Activated CD8-positive, alpha-beta memory T cell treated with anti-CD3 and anti-CD28 coated beads for 36 hours (primary cell): ENCODE results near the gene USP36. TPM values are rescaled to one million over a fixed set of nuclear protein-coding genes. Genes with fewer than 3 reads are reported as not detected.
"Not testable (repeated sequence)": the region's sequence is repeated elsewhere in the genome, so short reads cannot be mapped to it uniquely, and the experiment has no call there.

Source experiments
- CTCF ChIA-PET: fragments of 350-600 bp; sonication (Branson Sonifier 250); formaldehyde crosslinking; loops from one replicate; lab custom pipeline; 2021; ENCODE audit warnings: antibody characterized with exemption; lab: Charles Lee
- POLR2A ChIA-PET: fragments of 350-600 bp; sonication (Branson Sonifier 250); formaldehyde crosslinking; loops from one replicate; lab custom pipeline; 2021; ENCODE audit warnings: antibody characterized with exemption; lab: Charles Lee
- total RNA-seq, 2 experiments: library from RNA; stranded (reverse); gene quantifications; one replicate each; pipeline ENCODE4 v1.2.3, GENCODE V29; 2021

USP36 gene
- total RNA-seq, 2 experiments from 2014 or later, result 112 to 120 TPM

DNA sequence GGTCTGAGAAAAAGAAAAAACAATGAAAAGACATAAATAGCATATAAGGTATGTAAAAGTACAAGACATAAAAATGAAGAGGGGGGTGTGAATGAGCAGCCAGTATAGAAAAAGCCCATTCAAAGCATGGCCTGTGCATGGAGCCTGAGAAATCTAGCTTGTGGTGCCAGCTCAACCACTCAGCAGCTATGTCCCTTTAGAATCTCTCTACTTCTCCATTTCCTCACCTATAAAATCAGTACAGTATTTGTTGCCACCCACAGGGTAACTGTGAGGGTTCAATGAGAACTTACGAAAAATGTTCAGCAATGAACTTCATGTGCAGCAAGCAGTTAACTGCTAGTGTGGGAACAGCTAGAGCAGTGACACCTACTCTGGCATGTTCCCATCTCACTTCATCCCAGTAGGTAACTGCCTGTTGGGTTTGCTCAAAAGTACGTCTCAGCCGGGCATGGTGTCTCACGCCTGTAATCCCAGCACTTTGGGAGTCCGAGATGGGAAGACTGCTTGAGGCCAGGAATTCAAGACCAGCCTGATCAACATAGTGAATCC lies 73.8 kb downstream of the USP36 start:
- POLR2A ChIA-PET, result no interaction called here
- CTCF ChIA-PET, result interaction anchor here (1.2 kb wide), 1 partner anchor 30 kb away, joined by 4 read pairs; no protein-coding TSS in a partner anchor

DNA sequence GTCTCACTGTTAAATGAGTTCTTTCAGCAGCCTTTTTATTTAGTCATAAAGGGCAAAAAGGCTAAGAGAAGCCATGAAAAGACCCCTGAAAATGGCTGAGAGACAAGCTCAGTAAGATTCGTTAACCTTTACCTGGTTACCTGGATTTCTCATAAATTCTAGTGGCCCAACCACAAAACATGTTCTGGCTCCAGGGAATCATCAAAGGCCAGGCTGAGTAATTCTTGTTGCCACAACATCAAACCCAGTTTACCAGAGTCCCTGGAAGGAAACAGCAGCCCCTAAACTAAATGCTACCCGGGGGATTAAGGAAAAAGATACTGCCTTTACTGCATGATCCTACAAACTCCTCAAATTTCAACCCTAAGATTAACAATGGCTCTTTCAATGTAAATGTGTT lies 74.4 kb downstream of the USP36 start:
- POLR2A ChIA-PET, result interaction anchor here (0.6 kb wide), 2 partner anchors 269 to 424 kb away, joined by 3 to 19 read pairs; no protein-coding TSS in a partner anchor

GRCh38 chr17:78765821-78766220 lies 74.8 kb downstream of the USP36 start:
- CTCF ChIA-PET, result interaction anchor here (1.2 kb wide), 1 partner anchor 29 kb away, joined by 4 read pairs; no protein-coding TSS in a partner anchor
- POLR2A ChIA-PET, result interaction anchor here (0.6 kb wide), 2 partner anchors 269 to 424 kb away, joined by 3 to 19 read pairs; no protein-coding TSS in a partner anchor

More for the DNA sequence above, 74.4 kb downstream of the USP36 start:
- CTCF ChIA-PET, result interaction anchor here (1.2 kb wide), 1 partner anchor 30 kb away, joined by 4 read pairs; no protein-coding TSS in a partner anchor

DNA sequence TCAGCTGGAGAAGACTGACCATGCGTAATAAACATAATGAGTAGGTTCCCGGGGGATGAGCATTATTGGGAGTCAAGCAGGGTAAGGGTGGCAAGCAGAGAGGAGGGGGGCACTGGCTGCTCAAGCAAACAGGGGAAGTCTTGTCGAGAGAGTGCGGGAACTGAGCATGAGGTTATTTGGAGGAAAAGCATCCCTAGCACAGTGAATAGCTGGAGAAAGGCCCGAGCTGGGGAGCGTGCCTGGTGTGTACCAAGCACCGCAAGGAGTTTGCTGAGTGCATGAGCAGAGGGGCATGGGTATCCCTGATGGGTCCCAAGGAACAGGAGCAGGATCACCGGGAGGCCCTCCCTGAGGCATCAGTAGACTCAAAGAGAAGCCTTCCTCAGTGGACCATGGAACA lies 75.7 kb downstream of the USP36 start:
- ChIA-PET POLR2A (no interaction called here), CTCF (interaction anchor here (1.2 kb wide), 1 partner anchor 10 kb away, joined by 3 read pairs; no protein-coding TSS in a partner anchor)

DNA sequence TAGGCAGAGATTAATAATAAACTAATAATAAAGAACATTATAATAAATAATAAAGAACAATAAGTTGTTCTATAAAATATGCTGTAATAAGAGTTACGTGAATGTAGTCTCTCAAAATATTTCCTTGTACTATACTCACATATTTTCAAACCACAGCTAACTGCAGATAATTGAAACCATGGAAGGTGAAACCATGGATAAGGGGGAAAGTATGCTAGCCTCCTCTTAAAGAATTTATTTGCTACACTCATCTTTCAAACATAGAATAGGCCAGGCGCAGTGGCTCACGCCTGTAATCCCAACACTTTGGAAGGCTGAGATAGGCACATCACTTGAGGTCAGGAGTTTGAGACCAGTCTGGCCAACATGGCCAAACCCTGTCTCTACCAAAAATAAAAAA lies 77.1 kb downstream of the USP36 start:
- POLR2A ChIA-PET, result no interaction called here
- CTCF ChIA-PET, result no interaction called here

GRCh38 chr17:78761789-78762406 lies 78.7 kb downstream of the USP36 start:
- ChIA-PET POLR2A (interaction anchor here (0.6 kb wide), 2 partner anchors 10 to 21 kb away, joined by 3 to 10 read pairs; no protein-coding TSS in a partner anchor), CTCF (interaction anchor here (1.0 kb wide), 1 partner anchor 13 kb away, joined by 3 read pairs; no protein-coding TSS in a partner anchor)

GRCh38 chr17:78759969-78760352 lies 80.7 kb downstream of the USP36 start:
- ChIA-PET CTCF (interaction anchor here (1.0 to 1.8 kb wide), 3 partner anchors 12 to 16 kb away, joined by 3 to 6 read pairs (median 3); no protein-coding TSS in a partner anchor), POLR2A (interaction anchor here (1.1 to 1.5 kb wide), 2 partner anchors 9 to 21 kb away, joined by 5 to 6 read pairs; no protein-coding TSS in a partner anchor)

GRCh38 chr17:78759203-78759968 lies 81.2 kb downstream of the USP36 start:
- POLR2A ChIA-PET, result interaction anchor here (1.1 to 1.5 kb wide), 2 partner anchors 10 to 21 kb away, joined by 5 to 6 read pairs; no protein-coding TSS in a partner anchor

DNA sequence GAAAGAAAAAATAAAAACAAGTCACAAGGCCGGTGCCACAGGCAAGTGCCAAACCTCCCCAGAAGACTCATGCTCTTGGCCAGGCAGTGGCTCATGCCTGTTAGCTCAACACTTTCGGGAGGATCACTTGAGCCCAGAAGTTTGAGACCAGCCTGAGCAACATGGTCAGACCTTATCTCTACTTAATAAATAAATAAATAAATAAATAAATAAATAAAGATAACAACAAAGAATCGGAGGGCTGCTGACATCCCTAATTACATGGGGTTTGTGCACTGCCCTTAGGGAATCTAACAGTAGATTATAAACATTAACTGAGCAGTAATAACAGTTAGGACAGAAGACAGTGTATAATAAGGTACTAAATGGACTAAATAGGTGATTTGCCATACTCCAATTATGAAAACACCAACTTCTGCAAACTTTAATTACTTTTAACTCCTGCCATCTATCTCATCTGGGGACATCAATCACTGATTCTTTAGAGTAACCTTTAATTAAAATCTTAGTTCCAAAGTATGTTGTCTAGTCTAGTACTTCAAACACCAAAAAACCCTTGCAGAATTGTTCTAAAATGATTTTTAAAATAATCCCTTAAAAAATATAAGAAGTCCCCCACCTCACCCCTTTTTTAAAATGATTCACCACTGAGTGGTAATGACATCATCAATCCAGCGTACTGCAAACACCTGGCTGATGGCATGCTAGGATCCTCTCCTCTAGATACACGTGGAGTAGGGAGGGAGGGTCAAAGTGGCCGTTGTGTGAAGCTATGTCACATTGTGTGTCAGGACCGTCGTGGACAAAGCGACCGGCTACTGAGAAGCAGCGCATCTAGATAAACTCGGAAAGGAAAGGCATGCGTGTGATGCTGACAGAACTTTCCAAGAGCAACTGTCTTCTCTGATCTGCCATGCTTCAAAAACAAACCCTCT lies 87.0 kb downstream of the USP36 start:
- ChIA-PET POLR2A (no interaction called here), CTCF (no interaction called here)

More at GRCh38 chr17:78759203-78759968, 81.2 kb downstream of the USP36 start:
- CTCF ChIA-PET, result interaction anchor here (1.0 to 1.8 kb wide), 3 partner anchors 11 to 16 kb away, joined by 3 to 6 read pairs (median 3); no protein-coding TSS in a partner anchor

DNA sequence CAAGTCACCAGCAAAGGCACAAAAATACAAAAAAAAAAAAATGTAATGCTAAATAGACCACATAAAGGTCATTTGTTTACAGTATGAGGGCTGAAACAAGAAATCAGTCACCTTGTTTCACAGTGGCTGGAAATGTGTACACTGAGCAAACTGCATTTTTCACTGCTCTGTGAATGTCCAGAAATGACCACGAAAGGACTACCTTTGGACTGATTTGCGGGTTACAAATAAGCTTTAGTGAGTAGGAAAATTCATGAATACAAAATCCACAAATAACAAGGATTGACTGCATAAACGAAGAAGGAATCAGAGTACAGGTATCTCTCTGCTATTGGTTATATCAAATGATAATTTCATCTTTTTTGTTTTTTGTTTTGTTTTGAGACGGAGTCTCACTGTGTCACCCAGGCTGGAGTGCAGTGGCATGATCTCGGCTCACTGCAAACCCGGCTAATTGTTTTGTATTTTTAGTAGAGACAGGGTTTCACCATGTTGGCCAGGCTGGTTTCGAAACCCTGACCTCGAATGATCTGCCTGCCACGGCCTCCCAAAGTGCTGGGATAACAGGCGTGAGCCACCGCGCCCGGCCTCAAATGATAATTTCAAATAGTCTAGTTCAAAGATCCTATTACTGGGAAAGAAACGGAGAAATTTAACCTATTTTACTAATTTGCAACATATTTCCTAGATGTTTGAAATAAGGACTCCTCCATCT lies 89.0 kb downstream of the USP36 start:
- ChIA-PET CTCF (interaction anchor here (0.6 to 1.6 kb wide), 3 partner anchors 18 to 42 kb away, joined by 3 to 4 read pairs (median 4); no protein-coding TSS in a partner anchor), POLR2A (interaction anchor here (0.6 kb wide), 1 partner anchor 967 kb away, joined by 5 read pairs; no protein-coding TSS in a partner anchor)

- CTCF ChIA-PET, result interaction anchor here (0.6 to 1.6 kb wide), 3 partner anchors 18 to 41 kb away, joined by 3 to 4 read pairs (median 4); no protein-coding TSS in a partner anchor
- POLR2A ChIA-PET, result not testable (repeated sequence)
Measured at GRCh38 chr17:78751000-78751399, 89.6 kb downstream of the USP36 start.

- CTCF ChIA-PET, result interaction anchor here (0.6 to 2.4 kb wide), 8 partner anchors 9 to 32 kb away, joined by 3 to 7 read pairs (median 4); no protein-coding TSS in a partner anchor
- POLR2A ChIA-PET, result interaction anchor here (0.5 to 2.6 kb wide), 3 partner anchors 32 to 92 kb away, joined by 3 to 15 read pairs (median 11); partner anchors contain the start of genes CYTH1 and USP36
Measured at GRCh38 chr17:78748730-78749317, 91.8 kb downstream of the USP36 start.

DNA sequence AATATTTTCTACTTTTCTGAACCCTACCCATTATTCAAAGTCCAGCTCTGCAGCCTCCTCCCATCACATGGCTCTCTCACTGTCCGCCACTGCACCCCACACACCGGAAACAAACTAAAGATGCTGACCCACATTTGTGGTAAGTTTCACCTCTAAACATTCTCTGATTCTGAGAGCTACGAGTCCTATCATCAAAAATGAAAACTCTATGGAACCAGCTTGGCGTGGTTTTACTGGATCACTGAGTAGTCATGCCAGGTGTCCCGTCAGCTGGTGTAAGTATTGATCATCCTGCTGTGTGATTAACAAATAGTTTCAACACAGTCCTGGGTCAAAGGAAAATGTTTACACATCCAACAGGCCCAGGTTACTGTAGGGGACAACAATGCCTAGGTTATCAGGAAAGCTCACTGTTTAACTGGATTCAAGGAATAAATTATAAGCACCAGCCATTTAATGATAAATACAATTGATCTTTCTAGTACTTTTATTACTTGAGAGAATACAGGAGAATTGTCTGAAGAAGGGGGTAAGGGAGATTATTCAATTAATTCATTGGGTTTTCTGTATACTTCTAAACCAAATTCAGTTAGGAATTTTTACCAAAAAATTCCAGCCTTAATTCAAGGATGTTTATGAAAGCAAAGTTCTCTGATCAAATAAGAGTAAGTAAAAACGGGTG lies 92.4 kb downstream of the USP36 start:
- CTCF ChIA-PET, result interaction anchor here (0.8 to 2.4 kb wide), 7 partner anchors 11 to 32 kb away, joined by 3 to 7 read pairs (median 6); no protein-coding TSS in a partner anchor
- POLR2A ChIA-PET, result interaction anchor here (0.5 to 2.6 kb wide), 7 partner anchors 21 to 93 kb away, joined by 3 to 15 read pairs (median 7); partner anchors contain the start of genes CYTH1 and USP36

DNA sequence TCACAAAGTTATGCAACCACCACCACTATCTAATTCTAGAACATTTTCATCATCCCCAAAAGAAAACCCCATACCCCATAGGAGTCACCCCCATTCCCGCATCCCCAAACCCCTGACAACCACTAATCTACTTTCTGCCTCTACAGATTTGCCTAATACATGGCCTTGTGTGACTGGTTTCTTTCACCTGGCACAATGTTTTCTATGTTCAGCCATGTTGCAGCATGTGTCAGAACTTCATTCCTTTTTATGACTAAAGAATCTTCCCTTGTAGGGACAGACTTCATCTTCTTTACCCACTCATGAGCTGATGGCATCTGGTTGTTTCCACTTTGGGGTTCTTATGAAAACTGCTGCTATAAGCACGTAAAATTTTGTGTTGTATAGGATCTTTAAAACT lies 93.1 kb downstream of the USP36 start:
- CTCF ChIA-PET, result interaction anchor here (1.5 to 2.4 kb wide), 4 partner anchors 11 to 33 kb away, joined by 3 to 7 read pairs (median 6); no protein-coding TSS in a partner anchor
- POLR2A ChIA-PET, result interaction anchor here (0.8 to 2.6 kb wide), 5 partner anchors 22 to 57 kb away, joined by 3 to 15 read pairs (median 7); partner anchors contain the start of gene CYTH1

DNA sequence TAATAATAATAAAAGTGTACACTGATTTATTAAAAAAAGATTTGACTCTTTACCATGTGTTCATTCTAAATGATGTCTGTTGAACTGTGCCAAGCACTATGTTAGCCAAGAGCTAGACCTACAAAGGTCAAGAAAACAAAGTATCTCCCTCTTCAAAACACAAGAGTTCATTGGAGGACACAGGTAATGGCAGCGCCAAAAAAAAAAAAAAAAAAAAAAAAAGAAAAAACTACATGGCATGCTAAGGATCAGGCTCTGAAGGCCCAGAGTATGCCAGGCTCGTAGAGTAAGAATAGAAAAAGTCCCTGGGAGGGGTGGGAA lies 93.7 kb downstream of the USP36 start:
- ChIA-PET POLR2A (interaction anchor here (0.7 to 2.6 kb wide), 3 partner anchors 34 to 141 kb away, joined by 4 to 15 read pairs (median 8); partner anchors contain the start of gene CYTH1), CTCF (interaction anchor here (0.7 to 1.6 kb wide), 4 partner anchors 8 to 1471 kb away, joined by 3 to 6 read pairs (median 4); no protein-coding TSS in a partner anchor)
